CD4-positive, alpha-beta T cell (primary cell): ENCODE data around the gene NOPCHAP1. TPM values are rescaled to one million over a fixed set of nuclear protein-coding genes. Genes with fewer than 3 reads are reported as not detected.
A peak's percentile ranks its signal among the peaks of the same experiment; 100 is the strongest.

ENCODE experiments used
- ATAC-seq: fragments of 200-7000 bp; cut with Tn5 transposase; one replicate; pipeline ENCODE4 v1.10.0; 2022; ENCODE audit warnings: mild to moderate bottlenecking; ENCODE audit not compliant: poor library complexity
- CTCF ChIA-PET: fragments of 350-600 bp; sonication (Branson Sonifier 250); formaldehyde crosslinking; loops from one replicate; lab custom pipeline; 2021; ENCODE audit warnings: antibody characterized with exemption, inconsistent platforms; lab: Charles Lee
- POLR2A ChIA-PET: fragments of 350-600 bp; sonication (Branson Sonifier 250); formaldehyde crosslinking; loops from one replicate; lab custom pipeline; 2021; ENCODE audit warnings: antibody characterized with exemption, inconsistent platforms; lab: Charles Lee
- DNase-seq, 14 experiments: peaks; one replicate each; pipeline ENCODE4 v3.0.0-alpha.2; 2013 to 2020; ENCODE audit warnings: mixed read lengths in 2 of 14
- H3K27ac ChIP-seq, 2 donors: one replicate each; pipeline versions ENCODE4 v1.5.1 to v1.7.0; 2013; ENCODE audit warnings: low read length in 2 of 2, low read depth in 1 of 2, mild to moderate bottlenecking in 1 of 2
- H3K27me3 ChIP-seq, 2 experiments: 1 replicate in 1 of 2; 2 replicates in 1 of 2; pipeline versions ENCODE4 v1.6.1 to v1.7.0; 2013; ENCODE audit warnings: low read length in 2 of 2, control low read depth in 1 of 2, mild to moderate bottlenecking in 1 of 2, moderate library complexity in 1 of 2; ENCODE audit not compliant: insufficient read depth in 2 of 2, control insufficient read depth in 1 of 2
- H3K36me3 ChIP-seq: one replicate; pipeline ENCODE4 v1.6.1; 2013; ENCODE audit warnings: low read length, control low read depth; ENCODE audit not compliant: insufficient read depth
- H3K4me1 ChIP-seq: one replicate; pipeline ENCODE4 v1.6.1; 2013; ENCODE audit warnings: low read length, control low read depth; ENCODE audit not compliant: insufficient read depth
- H3K4me3 ChIP-seq: one replicate; pipeline ENCODE4 v1.5.1; 2013; ENCODE audit warnings: mild to moderate bottlenecking, low read length, moderate library complexity
- H3K9me3 ChIP-seq, 2 experiments: 1 replicate in 1 of 2; 2 replicates in 1 of 2; pipeline versions ENCODE4 v1.6.1 to v1.7.0; 2013; ENCODE audit warnings: low read length in 2 of 2, mild to moderate bottlenecking in 2 of 2, control low read depth in 1 of 2, moderate library complexity in 1 of 2; ENCODE audit not compliant: control insufficient read depth in 1 of 2, insufficient read depth in 1 of 2
- H3K27ac Mint-ChIP-seq: one replicate; pipeline ENCODE4 v1.8.0; 2020; ENCODE audit warnings: mixed read lengths
- H3K27me3 Mint-ChIP-seq: one replicate; pipeline ENCODE4 v1.8.0; 2021; ENCODE audit warnings: mixed read lengths
- H3K36me3 Mint-ChIP-seq: one replicate; pipeline ENCODE4 v1.8.0; 2021; ENCODE audit warnings: low read depth, mixed read lengths
- H3K4me1 Mint-ChIP-seq: one replicate; pipeline ENCODE4 v1.8.0; 2021; ENCODE audit warnings: low read depth, mixed read lengths
- H3K4me3 Mint-ChIP-seq: one replicate; pipeline ENCODE4 v1.8.0; 2020; ENCODE audit warnings: mild to moderate bottlenecking, mixed read lengths
- H3K9me3 Mint-ChIP-seq: one replicate; pipeline ENCODE4 v1.8.0; 2020; ENCODE audit warnings: mixed read lengths
- intact Hi-C, 2 experiments: fragments of 100-400 bp; cut with DNase I in 1 of 2; cut with micrococcal nuclease in 1 of 2; formaldehyde crosslinking; loops; one replicate each; pipeline versions ENCODE4 v1.15.1 to v1.9.0; 2023 to 2025; cut with DNase I, micrococcal nuclease
- total RNA-seq, 174 experiments: library from RNA in 2 of 174; stranded (reverse) in 2 of 174; gene quantifications; one replicate each; pipeline ENCODE4 v1.2.3 and lab custom pipeline; 2021 to 2026
- TF ChIP-seq, protein P1 (sequence below): fragments of 200-600 bp; IDR thresholded peaks from one replicate; pipeline ENCODE4 v1.8.0; 2022; ENCODE audit warnings: antibody characterized with exemption, mild to moderate bottlenecking

NOPCHAP1 gene
- total RNA-seq, 2 experiments from 2014 or later = 10.1 to 11.8 TPM

DNA sequence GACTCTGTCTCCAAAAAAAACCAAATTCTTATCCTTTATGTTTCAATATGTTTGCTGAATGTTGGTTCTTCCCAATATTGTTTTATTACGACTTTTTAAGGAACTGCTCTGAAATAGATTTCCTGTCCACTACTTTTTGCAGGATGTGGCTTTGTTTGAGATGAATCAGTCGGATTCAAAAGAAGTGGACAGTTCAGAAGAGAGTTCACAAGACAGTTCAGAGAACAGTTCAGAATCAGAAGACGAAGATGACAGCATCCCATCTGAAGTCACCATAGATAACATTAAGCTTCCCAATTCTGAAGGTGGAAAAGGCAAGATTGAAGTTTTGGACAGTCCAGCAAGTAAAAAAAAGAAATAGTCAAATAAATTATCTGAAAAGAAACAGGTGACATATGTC, 8.2 kb downstream of the NOPCHAP1 start:
- TF ChIP-seq, protein P1, sequence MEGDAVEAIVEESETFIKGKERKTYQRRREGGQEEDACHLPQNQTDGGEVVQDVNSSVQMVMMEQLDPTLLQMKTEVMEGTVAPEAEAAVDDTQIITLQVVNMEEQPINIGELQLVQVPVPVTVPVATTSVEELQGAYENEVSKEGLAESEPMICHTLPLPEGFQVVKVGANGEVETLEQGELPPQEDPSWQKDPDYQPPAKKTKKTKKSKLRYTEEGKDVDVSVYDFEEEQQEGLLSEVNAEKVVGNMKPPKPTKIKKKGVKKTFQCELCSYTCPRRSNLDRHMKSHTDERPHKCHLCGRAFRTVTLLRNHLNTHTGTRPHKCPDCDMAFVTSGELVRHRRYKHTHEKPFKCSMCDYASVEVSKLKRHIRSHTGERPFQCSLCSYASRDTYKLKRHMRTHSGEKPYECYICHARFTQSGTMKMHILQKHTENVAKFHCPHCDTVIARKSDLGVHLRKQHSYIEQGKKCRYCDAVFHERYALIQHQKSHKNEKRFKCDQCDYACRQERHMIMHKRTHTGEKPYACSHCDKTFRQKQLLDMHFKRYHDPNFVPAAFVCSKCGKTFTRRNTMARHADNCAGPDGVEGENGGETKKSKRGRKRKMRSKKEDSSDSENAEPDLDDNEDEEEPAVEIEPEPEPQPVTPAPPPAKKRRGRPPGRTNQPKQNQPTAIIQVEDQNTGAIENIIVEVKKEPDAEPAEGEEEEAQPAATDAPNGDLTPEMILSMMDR = no peak
- peaks cover 95% of the 10 kb centered on the region for H3K36me3 Mint-ChIP-seq
- H3K4me1 Mint-ChIP-seq = peaks cover 17% of the 10 kb centered on the region
- H3K9me3 Mint-ChIP-seq = no peaks in the 10 kb centered on the region
- intact Hi-C loops = no loop called here
- H3K27ac Mint-ChIP-seq = no peak overlapping the region
- no peak for DNase-seq
- peaks cover 51% of the 10 kb centered on the region for H3K36me3 ChIP-seq
- H3K4me3 ChIP-seq = no peak overlapping the region
- ATAC-seq = no peak
- POLR2A ChIA-PET = no interaction called here
- no peaks in the 10 kb centered on the region for H3K4me1 ChIP-seq
- H3K4me3 Mint-ChIP-seq = no peak overlapping the region
- no peaks in the 10 kb centered on the region for H3K27me3 Mint-ChIP-seq
- CTCF ChIA-PET = interaction anchor here (1.0 kb wide), 1 partner anchor 27 kb away, joined by 3 read pairs; no protein-coding TSS in a partner anchor
- no peaks in the 10 kb centered on the region for H3K27me3 ChIP-seq
- H3K9me3 ChIP-seq = no peaks in the 10 kb centered on the region
- H3K27ac ChIP-seq = no peak overlapping the region

DNA sequence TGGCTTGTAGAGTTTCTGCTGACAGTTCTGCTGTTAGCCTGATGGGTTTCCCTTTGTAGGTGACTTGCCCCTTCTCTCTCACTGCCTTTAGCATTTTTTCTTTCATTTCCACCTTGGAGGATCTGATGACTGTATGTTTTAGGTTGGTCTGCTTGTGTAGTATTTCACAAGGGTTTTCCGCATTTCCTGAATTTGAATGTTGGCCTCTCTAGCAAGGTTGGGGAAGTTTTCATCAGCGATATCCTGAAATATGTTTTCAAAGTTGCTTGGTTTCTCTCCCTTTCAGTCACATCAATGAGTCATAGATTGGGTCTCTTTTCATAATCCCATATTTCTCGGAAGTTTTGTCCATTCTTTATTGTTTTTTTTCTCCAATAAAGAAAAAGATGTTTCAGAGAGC, 11.4 kb downstream of the NOPCHAP1 start:
- H3K27me3 Mint-ChIP-seq = no peaks in the 10 kb centered on the region
- peaks cover 98% of the 10 kb centered on the region for H3K36me3 Mint-ChIP-seq
- H3K36me3 ChIP-seq = peaks cover 60% of the 10 kb centered on the region

DNA sequence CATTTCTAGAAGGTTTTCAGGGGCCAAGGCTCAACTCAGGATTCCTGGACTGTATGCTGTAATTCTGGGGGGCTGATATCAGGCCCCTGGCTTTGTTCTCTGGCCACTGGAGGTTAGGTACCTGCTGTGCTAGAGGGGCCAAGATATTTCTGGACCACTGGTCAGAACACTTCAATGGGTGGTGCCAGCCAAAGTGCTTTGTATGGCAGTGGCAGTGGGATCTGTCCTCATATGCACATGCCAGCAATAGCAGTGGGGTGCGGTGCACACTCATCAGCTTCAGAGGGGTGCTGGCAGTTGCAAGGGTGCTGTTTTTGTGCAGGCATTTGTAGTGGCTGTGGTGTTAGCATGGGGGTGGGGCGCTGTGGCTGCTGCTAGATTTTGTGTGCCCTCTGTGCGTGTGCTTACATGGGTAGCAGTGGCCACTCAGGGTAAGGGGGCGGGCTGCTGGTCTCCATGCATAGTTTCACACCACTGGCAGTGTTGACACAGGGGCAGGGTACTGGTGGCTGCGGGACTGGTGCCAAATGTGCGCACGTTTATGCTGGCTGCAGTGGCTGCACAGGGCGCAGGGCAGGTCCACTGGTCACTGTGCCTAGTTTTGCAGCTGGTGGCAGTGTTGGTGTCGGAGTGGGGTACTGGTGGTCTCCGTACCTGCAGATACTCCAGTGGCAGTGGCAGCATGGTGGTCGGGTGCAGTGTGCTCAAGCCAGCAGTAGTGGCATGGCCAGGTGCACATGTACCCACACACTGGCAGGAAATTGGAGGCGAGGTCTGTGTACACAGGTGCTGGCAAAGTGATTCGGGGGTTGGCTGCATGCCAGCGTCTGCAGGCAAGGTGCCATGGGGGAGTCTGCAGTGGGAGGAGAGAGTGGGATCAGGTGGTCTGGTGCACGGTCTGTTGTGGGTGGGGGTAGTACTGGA, 12.6 kb downstream of the NOPCHAP1 start:
- Histone ChIP-seq H3K9me3 (no peaks in the 10 kb centered on the region), H3K27me3 (no peaks in the 10 kb centered on the region), H3K4me3 (no peak overlapping the region), H3K36me3 (peaks cover 57% of the 10 kb centered on the region), H3K4me1 (no peaks in the 10 kb centered on the region), H3K27ac (no peak overlapping the region)
- TF ChIP-seq, protein P1 = no peak
- H3K27me3 Mint-ChIP-seq = no peaks in the 10 kb centered on the region
- ChIA-PET POLR2A (no interaction called here), CTCF (no interaction called here)
- H3K4me1 Mint-ChIP-seq = peaks cover 13% of the 10 kb centered on the region
- peaks cover 98% of the 10 kb centered on the region for H3K36me3 Mint-ChIP-seq
- no peaks in the 10 kb centered on the region for H3K9me3 Mint-ChIP-seq
- intact Hi-C loops = no loop called here
- H3K27ac Mint-ChIP-seq = no peak overlapping the region
- H3K4me3 Mint-ChIP-seq = no peak overlapping the region
- DNase-seq (no peak), ATAC-seq (no peak)

More for the DNA sequence above, 11.4 kb downstream of the NOPCHAP1 start:
- TF ChIP-seq, protein P1 = no peak
- Mint-ChIP-seq H3K27ac (no peak overlapping the region), H3K4me3 (no peak overlapping the region), H3K4me1 (peaks cover 13% of the 10 kb centered on the region), H3K9me3 (no peaks in the 10 kb centered on the region)
- no peak overlapping the region for H3K27ac ChIP-seq
- no peaks in the 10 kb centered on the region for H3K27me3 ChIP-seq
- ATAC-seq (no peak), DNase-seq (peak in 1 of 14 experiments; percentile 7)
- H3K9me3 ChIP-seq = no peaks in the 10 kb centered on the region
- H3K4me1 ChIP-seq = no peaks in the 10 kb centered on the region
- intact Hi-C loops = no loop called here
- ChIA-PET CTCF (no interaction called here), POLR2A (no interaction called here)
- H3K4me3 ChIP-seq = no peak overlapping the region
